ENCODE measurements around the gene SLC5A1.

The SLC5A1 gene

DNA sequence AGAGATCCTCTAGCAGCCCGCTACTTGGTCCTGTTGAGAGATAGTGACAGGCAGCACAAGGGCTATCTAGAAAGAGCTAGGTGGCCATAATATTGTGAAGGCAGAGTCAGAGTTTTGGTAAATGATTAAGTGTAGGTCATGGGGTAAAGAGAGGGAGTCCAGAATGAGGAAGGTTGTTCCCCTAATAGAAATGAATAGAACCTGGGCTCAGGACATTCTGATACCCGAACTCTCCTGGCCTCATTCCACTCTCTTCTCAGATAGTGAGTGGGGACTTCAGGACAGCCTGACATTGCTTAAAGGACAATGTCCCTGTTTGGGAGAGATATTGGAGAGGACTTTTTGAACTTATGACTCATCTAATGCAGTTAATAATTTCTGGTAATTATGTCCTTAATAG is 20.6 kb downstream of the SLC5A1 start:
- H3K4me2 ChIP-seq: no peak overlapping the region
- TF ChIP-seq, protein P1, sequence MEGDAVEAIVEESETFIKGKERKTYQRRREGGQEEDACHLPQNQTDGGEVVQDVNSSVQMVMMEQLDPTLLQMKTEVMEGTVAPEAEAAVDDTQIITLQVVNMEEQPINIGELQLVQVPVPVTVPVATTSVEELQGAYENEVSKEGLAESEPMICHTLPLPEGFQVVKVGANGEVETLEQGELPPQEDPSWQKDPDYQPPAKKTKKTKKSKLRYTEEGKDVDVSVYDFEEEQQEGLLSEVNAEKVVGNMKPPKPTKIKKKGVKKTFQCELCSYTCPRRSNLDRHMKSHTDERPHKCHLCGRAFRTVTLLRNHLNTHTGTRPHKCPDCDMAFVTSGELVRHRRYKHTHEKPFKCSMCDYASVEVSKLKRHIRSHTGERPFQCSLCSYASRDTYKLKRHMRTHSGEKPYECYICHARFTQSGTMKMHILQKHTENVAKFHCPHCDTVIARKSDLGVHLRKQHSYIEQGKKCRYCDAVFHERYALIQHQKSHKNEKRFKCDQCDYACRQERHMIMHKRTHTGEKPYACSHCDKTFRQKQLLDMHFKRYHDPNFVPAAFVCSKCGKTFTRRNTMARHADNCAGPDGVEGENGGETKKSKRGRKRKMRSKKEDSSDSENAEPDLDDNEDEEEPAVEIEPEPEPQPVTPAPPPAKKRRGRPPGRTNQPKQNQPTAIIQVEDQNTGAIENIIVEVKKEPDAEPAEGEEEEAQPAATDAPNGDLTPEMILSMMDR (conservative IDR thresholded peaks at IDR 0.05; ENCODE audit: low read depth, low read length): no peak

DNA sequence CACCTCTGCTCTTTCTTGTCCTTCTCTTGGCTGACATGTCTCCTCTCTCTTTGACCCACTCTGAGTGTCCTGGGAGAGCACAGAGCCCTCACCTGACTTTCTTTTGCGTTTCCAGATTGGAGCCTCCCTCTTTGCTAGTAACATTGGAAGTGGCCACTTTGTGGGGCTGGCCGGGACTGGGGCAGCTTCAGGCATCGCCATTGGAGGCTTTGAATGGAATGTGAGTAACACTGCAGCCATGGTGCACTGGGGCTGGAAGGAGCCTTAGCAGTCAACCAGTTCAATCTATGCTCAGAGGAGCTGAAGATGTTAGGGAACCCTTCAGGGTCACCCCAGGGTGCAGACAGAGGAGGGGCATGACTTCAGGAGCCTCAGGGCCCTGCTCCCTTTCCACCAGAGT is 23.8 kb downstream of the SLC5A1 start:
- TF ChIP-seq, protein P1 (conservative IDR thresholded peaks at IDR 0.05; ENCODE audit: low read depth, low read length): no peak
- Histone ChIP-seq H4K20me1 (ENCODE audit: insufficient read depth) (no peaks in the 10 kb centered on the region), H3K9ac (no peak overlapping the region)

More for the DNA sequence above, 20.6 kb downstream of the SLC5A1 start:
- Histone ChIP-seq H3K4me3 (IDR thresholded peaks at IDR 0.05; ENCODE audit: insufficient read depth, low read depth, low read length) (no peak overlapping the region), H3K9ac (no peak overlapping the region), H2AFZ (ENCODE audit: low read depth) (no peak overlapping the region), H3K27me3 (ENCODE audit: insufficient read depth, low read depth) (no peaks in the 10 kb centered on the region), H4K20me1 (ENCODE audit: insufficient read depth) (no peaks in the 10 kb centered on the region), H3K4me1 (ENCODE audit: low read depth, poor library complexity, severe bottlenecking) (no peaks in the 10 kb centered on the region), H3K79me2 (ENCODE audit: insufficient read depth, low read depth) (no peaks in the 10 kb centered on the region), H3K36me3 (ENCODE audit: insufficient read depth) (no peaks in the 10 kb centered on the region), H3K27ac (no peak overlapping the region)

DNA sequence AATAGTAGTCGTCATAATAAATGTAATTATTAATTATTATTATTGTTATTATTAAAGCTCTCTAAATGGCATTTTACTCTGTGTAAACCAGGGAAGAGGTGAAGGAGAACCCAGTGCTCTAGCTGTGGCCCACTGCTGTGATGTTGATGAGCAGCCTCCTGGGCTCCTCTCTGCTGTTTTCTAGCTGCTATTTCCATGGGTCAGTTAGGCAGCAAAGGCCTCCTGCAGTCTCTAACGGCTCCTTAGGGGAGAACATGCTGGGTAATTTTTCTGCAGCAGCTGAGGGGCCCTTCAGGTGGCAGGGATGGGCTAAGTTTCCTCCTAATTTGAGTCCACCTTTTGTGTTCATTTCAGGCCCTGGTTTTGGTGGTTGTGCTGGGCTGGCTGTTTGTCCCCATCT is 24.6 kb downstream of the SLC5A1 start:
- Histone ChIP-seq H3K36me3 (ENCODE audit: insufficient read depth) (no peaks in the 10 kb centered on the region), H2AFZ (ENCODE audit: low read depth) (no peak overlapping the region), H3K4me2 (no peak overlapping the region), H4K20me1 (ENCODE audit: insufficient read depth) (no peaks in the 10 kb centered on the region), H3K9ac (no peak overlapping the region), H3K27ac (no peak overlapping the region), H3K4me1 (ENCODE audit: low read depth, poor library complexity, severe bottlenecking) (no peaks in the 10 kb centered on the region), H3K4me3 (IDR thresholded peaks at IDR 0.05; ENCODE audit: insufficient read depth, low read depth, low read length) (no peak overlapping the region), H3K79me2 (ENCODE audit: insufficient read depth, low read depth) (no peaks in the 10 kb centered on the region), H3K27me3 (ENCODE audit: insufficient read depth, low read depth) (no peaks in the 10 kb centered on the region)
- TF ChIP-seq, protein P1 (conservative IDR thresholded peaks at IDR 0.05; ENCODE audit: low read depth, low read length): no peak

More for the DNA sequence above, 23.8 kb downstream of the SLC5A1 start:
- no peaks in the 10 kb centered on the region for H3K36me3 ChIP-seq (ENCODE audit: insufficient read depth)
- H3K4me1 ChIP-seq (ENCODE audit: low read depth, poor library complexity, severe bottlenecking): no peaks in the 10 kb centered on the region
- no peak overlapping the region for H3K4me3 ChIP-seq (IDR thresholded peaks at IDR 0.05; ENCODE audit: insufficient read depth, low read depth, low read length)
- no peaks in the 10 kb centered on the region for H3K79me2 ChIP-seq (ENCODE audit: insufficient read depth, low read depth)
- no peaks in the 10 kb centered on the region for H3K27me3 ChIP-seq (ENCODE audit: insufficient read depth, low read depth)
- no peak overlapping the region for H3K27ac ChIP-seq
- H3K4me2 ChIP-seq: no peak overlapping the region
- no peak overlapping the region for H2AFZ ChIP-seq (ENCODE audit: low read depth)

DNA sequence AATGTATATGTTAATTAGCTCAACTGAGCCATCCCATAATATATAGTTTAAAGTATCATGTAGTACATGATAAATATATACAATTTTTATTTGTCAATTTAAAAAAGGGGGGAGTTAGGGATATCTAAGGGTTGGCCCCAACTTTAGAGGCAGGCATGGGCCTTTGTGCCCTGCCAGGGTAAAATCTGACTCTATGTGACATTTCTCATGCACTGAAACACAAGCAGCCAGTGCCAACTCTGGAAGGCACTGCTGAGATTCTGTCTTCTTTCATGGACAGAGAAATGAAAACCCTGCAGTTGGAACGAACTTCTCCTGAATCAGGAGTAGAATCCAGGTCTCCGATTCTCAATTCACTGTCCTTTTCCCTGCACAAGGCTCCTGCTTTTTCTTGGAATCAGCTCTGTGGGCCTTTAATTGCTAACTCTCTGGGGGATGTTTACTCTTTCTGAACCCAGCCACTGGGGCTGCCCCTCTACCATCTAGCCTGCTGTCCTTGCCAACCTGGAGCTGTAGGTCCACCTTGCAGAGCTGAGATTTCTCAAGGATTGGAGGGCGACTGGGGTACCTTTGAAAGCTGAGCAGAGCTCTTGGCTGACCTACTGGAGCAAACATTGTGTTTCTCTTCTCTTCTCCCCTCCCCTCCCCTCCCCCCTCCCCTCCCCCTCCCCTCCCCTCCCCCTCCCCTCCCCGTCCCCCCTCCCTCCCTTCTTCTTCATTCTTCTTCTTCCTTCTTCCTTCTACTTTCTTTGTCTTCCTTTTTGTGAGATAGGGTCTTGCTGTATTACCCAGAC is 26.7 kb downstream of the SLC5A1 start:
- Histone ChIP-seq H3K4me1 (ENCODE audit: low read depth, poor library complexity, severe bottlenecking) (no peaks in the 10 kb centered on the region), H3K4me3 (IDR thresholded peaks at IDR 0.05; ENCODE audit: insufficient read depth, low read depth, low read length) (no peak overlapping the region), H3K9ac (no peak overlapping the region), H4K20me1 (ENCODE audit: insufficient read depth) (no peaks in the 10 kb centered on the region), H3K4me2 (no peak overlapping the region), H3K27me3 (ENCODE audit: insufficient read depth, low read depth) (no peaks in the 10 kb centered on the region), H3K79me2 (ENCODE audit: insufficient read depth, low read depth) (no peaks in the 10 kb centered on the region), H3K36me3 (ENCODE audit: insufficient read depth) (no peaks in the 10 kb centered on the region), H3K27ac (no peak overlapping the region), H2AFZ (ENCODE audit: low read depth) (no peak overlapping the region)
- TF ChIP-seq, protein P1 (conservative IDR thresholded peaks at IDR 0.05; ENCODE audit: low read depth, low read length): no peak

All from KMS-11 (cell line).